Karpas-422 (cell line): Measurements from ENCODE around the gene CRNKL1. TPM values are rescaled to one million over a fixed set of nuclear protein-coding genes. Genes with fewer than 3 reads are reported as not detected.

ENCODE experiments used
- DNase-seq: peaks from one replicate; pipeline ENCODE4 v3.0.0-alpha.2; 2015
- H2AFZ ChIP-seq: fragments of 200-600 bp; sonication (generic); 2 replicates; pipeline ENCODE4 v1.6.1; 2014; ENCODE audit warnings: antibody characterized with exemption, low read length, mixed read lengths
- H3K27ac ChIP-seq: fragments of 200-600 bp; sonication (generic); 2 replicates; pipeline ENCODE4 v1.5.1; 2014; ENCODE audit warnings: mild to moderate bottlenecking, low read length, moderate library complexity
- H3K27me3 ChIP-seq: fragments of 200-600 bp; sonication (generic); 2 replicates; pipeline ENCODE4 v1.6.1; 2014; ENCODE audit warnings: low read length, mixed read lengths
- H3K36me3 ChIP-seq: fragments of 200-600 bp; sonication (generic); 2 replicates; pipeline ENCODE4 v1.6.1; 2014; ENCODE audit warnings: low read length, mixed read lengths; ENCODE audit not compliant: insufficient read depth
- H3K4me1 ChIP-seq: fragments of 200-600 bp; sonication (generic); 2 replicates; pipeline ENCODE4 v1.6.1; 2014; ENCODE audit warnings: mild to moderate bottlenecking, low read length, mixed read lengths
- H3K4me2 ChIP-seq: fragments of 200-600 bp; sonication (generic); 2 replicates; pipeline ENCODE4 v1.6.1; 2014; ENCODE audit warnings: low read length, low read depth, mild to moderate bottlenecking; ENCODE audit not compliant: poor library complexity, severe bottlenecking
- H3K4me3 ChIP-seq: fragments of 200-600 bp; sonication (generic); 2 replicates; pipeline ENCODE4 v1.5.1; 2014; ENCODE audit warnings: mild to moderate bottlenecking, antibody characterized with exemption, low read length, mixed read lengths
- H3K79me2 ChIP-seq: fragments of 200-600 bp; sonication (generic); 2 replicates; pipeline ENCODE4 v1.6.1; 2014; ENCODE audit warnings: mild to moderate bottlenecking, low read length, mixed read lengths
- H3K9ac ChIP-seq: fragments of 200-600 bp; sonication (generic); 2 replicates; pipeline ENCODE4 v1.6.0; 2014; ENCODE audit warnings: low read length
- H3K9me2 ChIP-seq: fragments of 200-600 bp; sonication (generic), shearing (Covaris generic); replicated peaks from 2 replicates; pipeline ENCODE4 v1.6.0; 2014; ENCODE audit warnings: mild to moderate bottlenecking, low read length, moderate library complexity; ENCODE audit not compliant: insufficient read depth
- H3K9me3 ChIP-seq: fragments of 300-700, 200-600 bp; sonication (generic); 2 replicates; pipeline ENCODE4 v1.6.1; 2014; ENCODE audit warnings: low read length, mixed read lengths
- H4K20me1 ChIP-seq: fragments of 200-600 bp; sonication (generic); 2 replicates; pipeline ENCODE4 v1.6.1; 2014; ENCODE audit warnings: mild to moderate bottlenecking, antibody characterized with exemption, low read length, low read depth; ENCODE audit not compliant: insufficient read depth
- total RNA-seq: library from RNA; depleted of rRNA; stranded (reverse); fragments of >200 nt; shearing (Covaris generic); gene quantifications from 2 replicates; pipeline ENCODE4 v1.2.3, GENCODE V29; 2014; ENCODE audit warnings: low replicate concordance

The CRNKL1 gene
- total RNA-seq, 1 experiment from 2014 or later, result 18.4 TPM

GRCh38 chr20:20085812-20086211, 33.5 kb upstream of the CRNKL1 start:
- Histone ChIP-seq H3K27ac (no peak overlapping the region), H3K9ac (no peak overlapping the region), H2AFZ (no peak overlapping the region), H3K27me3 (no peaks in the 10 kb centered on the region), H3K4me1 (peaks cover 13% of the 10 kb centered on the region), H3K79me2 (no peaks in the 10 kb centered on the region), H3K9me3 (no peaks in the 10 kb centered on the region), H3K36me3 (no peaks in the 10 kb centered on the region), H4K20me1 (no peaks in the 10 kb centered on the region), H3K4me3 (no peak overlapping the region), H3K4me2 (no peak overlapping the region), H3K9me2 (no peaks in the 10 kb centered on the region)
- no peak for DNase-seq

DNA sequence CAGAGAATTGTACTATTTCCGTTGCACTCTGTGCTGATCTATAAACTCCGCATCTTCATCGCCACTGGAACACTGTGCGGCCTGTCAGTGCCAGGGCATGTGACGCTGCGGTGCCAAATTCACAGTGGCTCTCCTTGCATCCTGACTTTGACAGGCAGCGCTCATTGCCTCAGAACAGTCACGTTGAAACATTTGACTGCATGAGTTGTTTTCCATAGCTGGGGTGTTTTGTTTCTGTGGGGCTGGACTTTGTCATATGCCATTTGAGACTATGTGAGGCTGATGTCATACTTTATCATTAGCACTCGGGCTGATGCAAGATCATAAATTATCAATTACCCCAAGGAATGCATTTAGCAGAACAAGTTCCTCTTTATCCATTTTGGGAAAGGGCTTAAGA, 32.8 kb upstream of the CRNKL1 start:
- no peak for DNase-seq
- Histone ChIP-seq H3K9me3 (no peaks in the 10 kb centered on the region), H3K79me2 (no peaks in the 10 kb centered on the region), H3K4me2 (no peak overlapping the region), H3K27me3 (no peaks in the 10 kb centered on the region), H4K20me1 (no peaks in the 10 kb centered on the region), H3K9me2 (no peaks in the 10 kb centered on the region), H3K4me1 (peaks cover 13% of the 10 kb centered on the region), H3K36me3 (no peaks in the 10 kb centered on the region), H2AFZ (no peak overlapping the region), H3K4me3 (no peak overlapping the region), H3K27ac (no peak overlapping the region), H3K9ac (no peak overlapping the region)

DNA sequence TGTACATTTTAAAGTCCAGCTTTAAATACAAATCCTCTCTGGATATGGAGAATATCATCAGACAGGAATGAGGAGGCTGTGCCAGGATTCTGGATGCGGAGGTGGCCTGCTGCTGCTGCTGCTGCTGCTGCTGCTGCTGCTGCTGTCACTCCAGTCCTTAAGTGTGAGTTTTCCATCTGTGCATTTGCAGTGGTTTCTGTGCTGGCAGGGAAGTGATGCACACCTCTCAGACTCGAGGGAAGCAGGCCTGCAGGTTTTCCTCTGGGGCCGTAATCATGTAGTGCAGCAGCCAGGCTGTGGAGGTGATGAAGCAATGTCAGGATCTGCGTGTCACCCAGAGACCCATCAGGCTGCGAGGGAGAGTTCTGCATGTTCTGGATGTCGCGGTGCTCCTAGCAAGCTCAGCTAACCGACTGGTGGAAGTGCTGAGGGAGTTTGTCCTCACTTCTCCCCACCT, 32.1 kb upstream of the CRNKL1 start:
- H2AFZ ChIP-seq, result no peak overlapping the region
- no peak overlapping the region for H3K4me2 ChIP-seq
- no peaks in the 10 kb centered on the region for H3K9me3 ChIP-seq
- DNase-seq, result no peak
- no peak overlapping the region for H3K27ac ChIP-seq
- H3K4me3 ChIP-seq, result no peak overlapping the region
- no peaks in the 10 kb centered on the region for H4K20me1 ChIP-seq
- H3K36me3 ChIP-seq, result no peaks in the 10 kb centered on the region
- peaks cover 19% of the 10 kb centered on the region for H3K4me1 ChIP-seq
- no peaks in the 10 kb centered on the region for H3K27me3 ChIP-seq
- H3K79me2 ChIP-seq, result no peaks in the 10 kb centered on the region
- no peak overlapping the region for H3K9ac ChIP-seq
- no peaks in the 10 kb centered on the region for H3K9me2 ChIP-seq

DNA sequence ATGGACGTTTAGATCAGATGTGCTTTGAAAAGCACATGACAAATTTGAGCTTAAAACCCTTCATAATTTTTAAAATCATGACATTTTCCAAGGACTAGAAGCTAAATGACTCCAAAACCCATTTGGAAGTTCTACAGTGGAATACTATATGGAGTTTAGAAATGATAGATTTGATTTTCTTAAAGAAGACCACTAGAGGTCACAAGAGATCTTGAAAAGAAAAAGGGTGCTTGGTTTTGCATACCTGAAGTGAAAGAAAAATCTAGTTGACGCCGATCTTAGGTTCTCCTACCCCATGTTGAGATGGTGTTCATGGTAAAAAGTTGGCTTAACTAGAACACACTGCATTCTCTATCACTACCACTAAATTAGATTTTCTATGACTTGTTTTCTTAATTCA, 31.5 kb upstream of the CRNKL1 start:
- Histone ChIP-seq H3K4me2 (no peak overlapping the region), H3K79me2 (no peaks in the 10 kb centered on the region), H3K9ac (no peak overlapping the region), H3K27me3 (no peaks in the 10 kb centered on the region), H3K9me3 (no peaks in the 10 kb centered on the region), H3K9me2 (no peaks in the 10 kb centered on the region), H3K4me3 (no peak overlapping the region), H2AFZ (no peak overlapping the region), H4K20me1 (no peaks in the 10 kb centered on the region), H3K36me3 (no peaks in the 10 kb centered on the region), H3K4me1 (peaks cover 23% of the 10 kb centered on the region), H3K27ac (no peak overlapping the region)
- peak; percentile 75 for DNase-seq

GRCh38 chr20:20079102-20079784, 27.0 kb upstream of the CRNKL1 start:
- H3K9me3 ChIP-seq, result no peaks in the 10 kb centered on the region
- no peaks in the 10 kb centered on the region for H3K36me3 ChIP-seq
- no peak overlapping the region for H3K4me3 ChIP-seq
- H4K20me1 ChIP-seq, result no peaks in the 10 kb centered on the region
- peaks cover 23% of the 10 kb centered on the region for H3K4me1 ChIP-seq
- H3K27ac ChIP-seq, result no peak overlapping the region
- no peaks in the 10 kb centered on the region for H3K79me2 ChIP-seq
- no peaks in the 10 kb centered on the region for H3K27me3 ChIP-seq
- H3K9me2 ChIP-seq, result no peaks in the 10 kb centered on the region
- 0 out of 2 replicates have a peak overlapping the region, but pooled peaks have one; percentile 13 for H2AFZ ChIP-seq
- H3K4me2 ChIP-seq, result peak overlapping the region; percentile 29
- no peak overlapping the region for H3K9ac ChIP-seq
- peak; percentile 67 for DNase-seq

DNA sequence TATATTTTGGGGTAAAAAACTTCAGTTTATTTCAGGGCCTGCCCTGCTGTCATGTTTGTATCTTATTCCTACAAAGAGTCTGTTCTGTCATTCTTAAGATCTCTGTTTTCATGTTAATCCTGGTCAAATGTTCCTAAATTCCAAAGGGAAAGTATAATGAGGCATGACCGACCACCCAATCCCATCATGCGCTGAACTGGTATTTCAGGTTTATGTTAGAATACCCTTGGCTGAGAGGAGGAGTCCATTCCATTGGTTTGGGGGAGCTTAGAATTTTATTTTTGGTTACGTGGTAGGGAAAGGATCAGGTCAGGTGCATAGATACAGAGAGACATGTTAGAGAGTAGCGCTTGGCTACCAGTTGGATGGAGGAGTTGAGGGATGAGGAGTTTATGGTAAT, 25.8 kb upstream of the CRNKL1 start:
- no peaks in the 10 kb centered on the region for H3K9me2 ChIP-seq
- H3K9me3 ChIP-seq, result no peaks in the 10 kb centered on the region
- H4K20me1 ChIP-seq, result no peaks in the 10 kb centered on the region
- no peaks in the 10 kb centered on the region for H3K27me3 ChIP-seq
- no peak overlapping the region for H3K4me3 ChIP-seq
- H3K4me2 ChIP-seq, result no peak overlapping the region
- H2AFZ ChIP-seq, result no peak overlapping the region
- H3K9ac ChIP-seq, result no peak overlapping the region
- H3K79me2 ChIP-seq, result no peaks in the 10 kb centered on the region
- no peaks in the 10 kb centered on the region for H3K36me3 ChIP-seq
- H3K4me1 ChIP-seq, result peaks cover 21% of the 10 kb centered on the region
- no peak overlapping the region for H3K27ac ChIP-seq
- DNase-seq, result no peak

DNA sequence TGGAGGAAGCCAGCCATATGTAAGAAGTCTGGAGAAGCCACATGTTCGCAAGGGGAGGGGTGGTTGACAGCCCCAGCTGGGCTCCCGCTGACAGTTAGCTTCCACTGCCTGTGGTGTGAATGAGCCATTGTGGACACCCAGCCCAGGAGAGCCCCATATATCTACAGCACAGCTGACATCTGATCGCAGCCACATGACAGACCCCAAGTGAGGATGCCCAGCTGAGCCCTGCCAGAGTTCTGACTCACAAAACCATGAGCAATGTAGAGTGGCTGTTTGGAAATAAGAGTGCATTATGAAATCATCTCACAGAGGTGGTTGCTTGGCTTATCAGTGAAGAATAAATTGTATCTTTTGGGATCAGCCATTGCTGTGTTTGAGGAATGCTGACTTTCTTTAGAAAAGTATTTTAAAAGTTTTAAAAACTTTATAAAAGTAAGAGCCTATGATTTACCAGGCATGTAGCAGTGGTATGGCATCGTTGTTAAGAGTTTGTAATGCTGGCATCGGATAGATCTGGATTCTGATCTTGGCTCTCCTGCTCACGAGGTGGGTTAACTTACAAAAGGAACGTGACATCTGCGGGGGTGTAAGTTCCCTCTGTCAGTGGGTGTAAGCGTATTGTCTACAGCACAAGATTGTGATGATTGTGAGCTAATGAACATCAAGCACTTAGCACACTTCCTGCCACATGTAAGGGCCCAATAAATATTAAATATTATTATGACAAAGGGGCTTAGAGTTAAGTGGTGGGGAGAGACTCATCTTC, 24.2 kb upstream of the CRNKL1 start:
- DNase-seq, result no peak
- Histone ChIP-seq H3K9me2 (no peaks in the 10 kb centered on the region), H3K27me3 (no peaks in the 10 kb centered on the region), H3K4me3 (no peak overlapping the region), H3K9ac (no peak overlapping the region), H3K36me3 (no peaks in the 10 kb centered on the region), H3K79me2 (no peaks in the 10 kb centered on the region), H2AFZ (no peak overlapping the region), H3K4me2 (no peak overlapping the region), H3K27ac (no peak overlapping the region), H3K9me3 (no peaks in the 10 kb centered on the region), H4K20me1 (no peaks in the 10 kb centered on the region), H3K4me1 (peaks cover 10% of the 10 kb centered on the region)

DNA sequence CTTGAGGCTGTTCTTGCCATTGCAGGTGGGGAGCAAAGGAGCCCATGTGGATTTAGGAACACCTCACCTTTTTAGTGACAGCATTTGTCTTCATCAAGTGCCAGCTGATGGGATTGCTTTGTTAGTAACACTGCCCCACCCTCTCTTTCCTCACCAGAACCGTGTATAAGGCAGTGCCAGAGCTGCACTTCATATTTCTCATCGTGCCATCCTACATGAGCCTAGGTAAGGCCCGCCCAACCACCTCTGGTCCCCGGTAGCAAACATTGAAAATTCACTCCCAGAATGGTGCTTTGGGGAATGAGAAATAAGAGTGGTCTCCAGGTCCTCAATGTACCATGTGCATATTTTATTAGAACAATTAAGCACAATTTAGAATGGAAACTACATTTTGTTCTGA, 22.8 kb upstream of the CRNKL1 start:
- no peaks in the 10 kb centered on the region for H3K27me3 ChIP-seq
- H3K79me2 ChIP-seq, result no peaks in the 10 kb centered on the region
- H2AFZ ChIP-seq, result no peak overlapping the region
- no peaks in the 10 kb centered on the region for H3K9me2 ChIP-seq
- H3K36me3 ChIP-seq, result no peaks in the 10 kb centered on the region
- H3K9me3 ChIP-seq, result no peaks in the 10 kb centered on the region
- no peaks in the 10 kb centered on the region for H4K20me1 ChIP-seq
- H3K4me3 ChIP-seq, result no peak overlapping the region
- no peak overlapping the region for H3K4me2 ChIP-seq
- H3K9ac ChIP-seq, result no peak overlapping the region
- H3K4me1 ChIP-seq, result peaks cover 10% of the 10 kb centered on the region
- DNase-seq, result no peak
- H3K27ac ChIP-seq, result no peak overlapping the region
